Mesenchymal stem cell (in vitro differentiated cells and primary cell): ENCODE measurements around the gene NRG3.

Source experiments
- DNase-seq: peaks from one replicate; pipeline ENCODE4 v3.0.0-alpha.2; 2013
- H2AFZ ChIP-seq: one replicate; pipeline ENCODE4 v1.6.1; 2013; ENCODE audit warnings: low read depth, mild to moderate bottlenecking, control low read depth, inconsistent platforms, low read length, moderate library complexity
- H2AK5ac ChIP-seq: 2 replicates; pipeline ENCODE4 v1.6.1; 2013; ENCODE audit warnings: low read length, moderate library complexity, mild to moderate bottlenecking, inconsistent platforms; ENCODE audit not compliant: severe bottlenecking
- H2BK120ac ChIP-seq: one replicate; pipeline ENCODE4 v1.6.1; 2013; ENCODE audit warnings: low read depth, mild to moderate bottlenecking, inconsistent platforms, low read length, moderate library complexity
- H2BK12ac ChIP-seq, 2 experiments: one replicate each; pipeline ENCODE4 v1.6.1; 2013; ENCODE audit warnings: inconsistent platforms in 2 of 2, low read length in 2 of 2, mild to moderate bottlenecking in 2 of 2, moderate library complexity in 2 of 2, control low read depth in 1 of 2
- H2BK15ac ChIP-seq: one replicate; pipeline ENCODE4 v1.6.1; 2013; ENCODE audit warnings: mild to moderate bottlenecking, low read depth, inconsistent platforms; ENCODE audit not compliant: poor library complexity, severe bottlenecking
- H2BK5ac ChIP-seq: 2 replicates; pipeline ENCODE4 v1.6.1; 2013; ENCODE audit warnings: low read depth, mild to moderate bottlenecking, low read length, control low read depth, inconsistent platforms; ENCODE audit not compliant: poor library complexity, severe bottlenecking
- H3K14ac ChIP-seq, 2 experiments: one replicate each; pipeline ENCODE4 v1.6.1; 2013; ENCODE audit warnings: inconsistent platforms in 2 of 2, low read length in 2 of 2, control low read depth in 1 of 2, mild to moderate bottlenecking in 1 of 2, moderate library complexity in 1 of 2
- H3K18ac ChIP-seq, 2 experiments: one replicate each; pipeline ENCODE4 v1.6.1; 2013; ENCODE audit warnings: inconsistent platforms in 2 of 2, low read length in 2 of 2, control low read depth in 1 of 2, low read depth in 1 of 2, mild to moderate bottlenecking in 1 of 2
- H3K23ac ChIP-seq, 2 experiments: one replicate each; pipeline ENCODE4 v1.6.1; 2013; ENCODE audit warnings: inconsistent platforms in 2 of 2, low read length in 2 of 2, mild to moderate bottlenecking in 2 of 2, moderate library complexity in 2 of 2, control low read depth in 1 of 2
- H3K27ac ChIP-seq: 2 replicates; pipeline ENCODE4 v1.5.1; 2013; ENCODE audit warnings: mild to moderate bottlenecking, moderate library complexity, low read length, control low read depth, inconsistent platforms; ENCODE audit not compliant: poor library complexity, severe bottlenecking
- H3K27me3 ChIP-seq, 2 experiments: 2 replicates each; pipeline versions ENCODE4 v1.6.1 to v1.7.0; 2013; ENCODE audit warnings: low read length in 2 of 2, mild to moderate bottlenecking in 2 of 2, moderate library complexity in 2 of 2, control low read depth in 1 of 2, inconsistent platforms in 1 of 2; ENCODE audit not compliant: control insufficient read depth in 1 of 2, insufficient read depth in 1 of 2
- H3K36me3 ChIP-seq, 2 experiments: 2 replicates each; pipeline versions ENCODE4 v1.6.1 to v1.7.0; 2013; ENCODE audit warnings: low read length in 2 of 2, control low read depth in 1 of 2, inconsistent platforms in 1 of 2, low read depth in 1 of 2, mild to moderate bottlenecking in 1 of 2; ENCODE audit not compliant: insufficient read depth in 2 of 2, control insufficient read depth in 1 of 2
- H3K4ac ChIP-seq, 2 experiments: one replicate each; pipeline ENCODE4 v1.6.1; 2013; ENCODE audit warnings: inconsistent platforms in 2 of 2, low read length in 2 of 2, mild to moderate bottlenecking in 2 of 2, moderate library complexity in 2 of 2, control low read depth in 1 of 2, low read depth in 1 of 2
- H3K4me1 ChIP-seq: 2 replicates; pipeline ENCODE4 v1.6.1; 2013; ENCODE audit warnings: low read depth, low read length, control low read depth; ENCODE audit not compliant: control insufficient read depth, insufficient read depth
- H3K4me2 ChIP-seq: 2 replicates; pipeline ENCODE4 v1.6.1; 2013; ENCODE audit warnings: low read length, mild to moderate bottlenecking, inconsistent platforms; ENCODE audit not compliant: poor library complexity, severe bottlenecking
- H3K4me3 ChIP-seq, 2 experiments: 2 replicates each; pipeline versions ENCODE4 v1.5.1 to v1.7.0; 2013; ENCODE audit warnings: low read length in 2 of 2, mild to moderate bottlenecking in 2 of 2, control low read depth in 1 of 2, low read depth in 1 of 2; ENCODE audit not compliant: insufficient read depth in 1 of 2
- H3K79me1 ChIP-seq: replicated peaks from 2 replicates; pipeline ENCODE4 v1.6.1; 2013; ENCODE audit warnings: mild to moderate bottlenecking, control low read depth, low read length, inconsistent platforms; ENCODE audit not compliant: poor library complexity, severe bottlenecking
- H3K9ac ChIP-seq: 2 replicates; pipeline ENCODE4 v1.7.0; 2013; ENCODE audit warnings: mild to moderate bottlenecking, low read length, moderate library complexity
- H3K9me3 ChIP-seq: 2 replicates; pipeline ENCODE4 v1.7.0; 2013; ENCODE audit warnings: mild to moderate bottlenecking, low read length; ENCODE audit not compliant: control insufficient read depth
- H4K8ac ChIP-seq: one replicate; pipeline ENCODE4 v1.6.1; 2013; ENCODE audit warnings: inconsistent platforms, mild to moderate bottlenecking, low read length, moderate library complexity
- H4K91ac ChIP-seq: one replicate; pipeline ENCODE4 v1.6.1; 2013; ENCODE audit warnings: mild to moderate bottlenecking, low read length, inconsistent platforms
- WGBS: methylation state at CpG from one replicate; pipeline ENCODE4 v1.1.7; 2013; ENCODE audit warnings: mixed read lengths; 5-methylcytosine and 5-hydroxymethylcytosine counted together

The NRG3 gene

DNA sequence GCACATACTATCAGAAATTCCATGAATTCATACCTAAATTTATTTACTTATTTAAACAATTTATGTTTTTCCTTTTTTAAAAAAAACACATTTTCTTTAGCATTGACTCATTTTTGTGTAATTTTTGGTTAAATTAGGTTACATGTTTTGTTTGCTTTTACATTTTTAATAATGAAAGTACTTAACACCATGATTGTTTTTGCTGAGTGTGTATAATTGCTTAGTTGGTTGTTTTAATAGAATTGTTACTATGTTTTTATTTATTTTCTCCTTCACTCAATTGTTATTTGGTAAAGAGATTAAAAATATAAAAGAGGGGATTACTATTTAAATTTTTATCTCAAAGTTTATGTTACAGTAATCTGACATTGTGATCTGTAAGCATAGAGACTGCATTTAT is 508.4 kb downstream of the NRG3 start:
- no peak overlapping the region for H3K4me2 ChIP-seq
- no peak overlapping the region for H2BK5ac ChIP-seq
- no peak overlapping the region for H3K4ac ChIP-seq
- no peak overlapping the region for H2BK15ac ChIP-seq
- H3K27ac ChIP-seq: no peak overlapping the region
- no peak for DNase-seq
- H3K27me3 ChIP-seq: no peaks in the 10 kb centered on the region
- H3K79me1 ChIP-seq: no peaks in the 10 kb centered on the region
- no peak overlapping the region for H3K18ac ChIP-seq
- no peaks in the 10 kb centered on the region for H3K4me1 ChIP-seq
- no peak overlapping the region for H3K14ac ChIP-seq
- no peak overlapping the region for H3K9ac ChIP-seq
- H3K36me3 ChIP-seq: no peaks in the 10 kb centered on the region
- H3K23ac ChIP-seq: no peak overlapping the region
- H4K91ac ChIP-seq: no peak overlapping the region
- H4K8ac ChIP-seq: no peak overlapping the region
- no peak overlapping the region for H2BK120ac ChIP-seq
- peaks cover 6% of the 10 kb centered on the region for H3K9me3 ChIP-seq
- H2AK5ac ChIP-seq: no peak overlapping the region
- H2AFZ ChIP-seq: no peak overlapping the region
- no peak overlapping the region for H3K4me3 ChIP-seq
- no peak overlapping the region for H2BK12ac ChIP-seq

DNA sequence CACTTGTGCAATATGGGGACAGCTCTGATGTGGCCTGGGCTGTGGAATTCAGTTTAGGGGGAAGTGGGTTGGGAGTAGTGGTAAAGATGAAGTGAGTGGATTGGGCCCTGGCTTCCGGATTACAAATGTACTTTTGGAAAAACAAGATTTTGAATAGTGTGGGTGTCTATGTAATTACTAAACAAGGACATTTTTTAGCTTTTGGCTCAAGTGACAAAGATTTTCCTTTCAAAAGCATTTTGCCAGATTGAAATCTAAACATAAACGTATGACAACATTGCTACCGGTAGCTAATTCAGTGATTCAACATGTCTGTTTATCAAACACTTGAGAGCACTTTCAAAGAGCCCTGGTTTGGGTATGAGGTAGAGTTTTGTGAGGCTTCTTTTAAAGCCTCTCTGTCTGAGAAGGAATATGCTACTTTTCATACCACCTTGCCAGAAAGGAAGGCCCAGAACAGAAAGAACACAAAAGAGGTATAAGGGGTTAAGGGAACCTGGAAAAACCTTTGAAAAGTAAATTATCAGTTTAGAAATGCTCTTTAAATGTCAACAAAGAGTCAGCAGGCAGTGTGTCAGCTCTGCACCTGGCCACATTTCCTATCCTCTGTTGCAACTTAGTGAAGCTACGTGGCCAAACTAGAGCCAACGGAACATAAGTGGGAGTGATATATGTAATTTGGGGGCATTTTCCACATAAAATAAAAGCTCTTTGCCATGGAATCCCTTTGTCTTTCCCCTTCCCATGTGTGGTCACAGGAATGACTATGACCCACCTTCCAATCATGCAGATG is 516.1 kb downstream of the NRG3 start:
- no peak overlapping the region for H2BK5ac ChIP-seq
- no peak overlapping the region for H4K91ac ChIP-seq
- no peak overlapping the region for H3K9ac ChIP-seq
- H2AFZ ChIP-seq: no peak overlapping the region
- peaks cover 3% of the 10 kb centered on the region for H3K9me3 ChIP-seq
- no peaks in the 10 kb centered on the region for H3K36me3 ChIP-seq
- no CpG with 5 or more reads among the region's 5 CpGs for WGBS
- H3K79me1 ChIP-seq: no peaks in the 10 kb centered on the region
- H2BK120ac ChIP-seq: no peak overlapping the region
- H3K4me3 ChIP-seq: no peak overlapping the region
- H3K27me3 ChIP-seq: no peaks in the 10 kb centered on the region
- no peaks in the 10 kb centered on the region for H3K4me1 ChIP-seq
- no peak overlapping the region for H2BK15ac ChIP-seq
- H3K4ac ChIP-seq: no peak overlapping the region
- no peak overlapping the region for H3K18ac ChIP-seq
- H3K27ac ChIP-seq: no peak overlapping the region
- H3K23ac ChIP-seq: no peak overlapping the region
- DNase-seq: peak; percentile 72
- H3K14ac ChIP-seq: peak overlapping the region in 1 of 2 experiments; percentile 83
- no peak overlapping the region for H2BK12ac ChIP-seq
- H3K4me2 ChIP-seq: no peak overlapping the region
- no peak overlapping the region for H2AK5ac ChIP-seq
- H4K8ac ChIP-seq: no peak overlapping the region

- H3K18ac ChIP-seq: no peak overlapping the region
- H4K8ac ChIP-seq: no peak overlapping the region
- no peak overlapping the region for H2AFZ ChIP-seq
- H3K27me3 ChIP-seq: no peaks in the 10 kb centered on the region
- H3K36me3 ChIP-seq: no peaks in the 10 kb centered on the region
- H2BK120ac ChIP-seq: no peak overlapping the region
- no peak overlapping the region for H2BK12ac ChIP-seq
- H3K14ac ChIP-seq: no peak overlapping the region
- no peak overlapping the region for H2AK5ac ChIP-seq
- peaks cover 3% of the 10 kb centered on the region for H3K9me3 ChIP-seq
- H3K4me2 ChIP-seq: no peak overlapping the region
- H3K4me1 ChIP-seq: no peaks in the 10 kb centered on the region
- H3K4ac ChIP-seq: no peak overlapping the region
- no peak overlapping the region for H3K4me3 ChIP-seq
- H3K79me1 ChIP-seq: no peaks in the 10 kb centered on the region
- no peak for DNase-seq
- H3K27ac ChIP-seq: no peak overlapping the region
- H2BK5ac ChIP-seq: no peak overlapping the region
- no peak overlapping the region for H3K23ac ChIP-seq
- H4K91ac ChIP-seq: no peak overlapping the region
- no peak overlapping the region for H2BK15ac ChIP-seq
- no peak overlapping the region for H3K9ac ChIP-seq
- WGBS: 87% methylated on average over 3 of the region's 4 CpGs
Observed at GRCh38 chr10:82391971-82392370, 517.0 kb downstream of the NRG3 start.

DNA sequence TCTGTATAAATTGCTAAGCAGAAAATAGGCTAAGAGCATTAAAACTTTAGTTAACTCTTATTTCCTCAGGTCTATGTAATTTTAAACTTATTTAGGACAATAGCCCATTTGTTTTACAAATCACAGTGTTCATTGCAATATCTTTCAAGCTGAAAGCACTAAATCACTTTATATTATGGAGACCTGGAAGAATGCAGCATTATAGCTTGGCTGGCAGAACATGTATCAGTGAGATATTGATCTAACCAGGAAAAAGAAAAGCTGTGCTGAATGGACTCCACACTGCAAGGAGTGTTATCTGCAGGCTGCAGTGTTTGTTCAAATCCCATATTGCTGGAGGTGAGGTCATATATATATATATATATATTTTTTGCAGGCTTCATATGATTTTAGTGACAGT is 517.5 kb downstream of the NRG3 start:
- H3K27me3 ChIP-seq: no peaks in the 10 kb centered on the region
- no peak overlapping the region for H3K4ac ChIP-seq
- no peak overlapping the region for H3K23ac ChIP-seq
- no peak overlapping the region for H3K4me2 ChIP-seq
- no peaks in the 10 kb centered on the region for H3K79me1 ChIP-seq
- no peak overlapping the region for H2BK15ac ChIP-seq
- no peak overlapping the region for H3K14ac ChIP-seq
- H2AFZ ChIP-seq: no peak overlapping the region
- no peaks in the 10 kb centered on the region for H3K4me1 ChIP-seq
- H4K91ac ChIP-seq: no peak overlapping the region
- no peak for DNase-seq
- H2BK120ac ChIP-seq: no peak overlapping the region
- H3K27ac ChIP-seq: no peak overlapping the region
- no peak overlapping the region for H3K4me3 ChIP-seq
- no peaks in the 10 kb centered on the region for H3K9me3 ChIP-seq
- H3K18ac ChIP-seq: no peak overlapping the region
- no peak overlapping the region for H3K9ac ChIP-seq
- no peak overlapping the region for H4K8ac ChIP-seq
- no peak overlapping the region for H2BK12ac ChIP-seq
- H2BK5ac ChIP-seq: no peak overlapping the region
- H2AK5ac ChIP-seq: no peak overlapping the region
- no peaks in the 10 kb centered on the region for H3K36me3 ChIP-seq
